ENCODE results near the gene SESTD1. TPM values are rescaled to one million over a fixed set of nuclear protein-coding genes. Genes with fewer than 3 reads are reported as not detected.
"Not testable (repeated sequence)": the region's sequence is repeated elsewhere in the genome, so short reads cannot be mapped to it uniquely, and the experiment has no call there.

Gene SESTD1
- total and polyA plus RNA-seq, 2 donors from 2014 or later, result 9.8 to 93.5 TPM

DNA sequence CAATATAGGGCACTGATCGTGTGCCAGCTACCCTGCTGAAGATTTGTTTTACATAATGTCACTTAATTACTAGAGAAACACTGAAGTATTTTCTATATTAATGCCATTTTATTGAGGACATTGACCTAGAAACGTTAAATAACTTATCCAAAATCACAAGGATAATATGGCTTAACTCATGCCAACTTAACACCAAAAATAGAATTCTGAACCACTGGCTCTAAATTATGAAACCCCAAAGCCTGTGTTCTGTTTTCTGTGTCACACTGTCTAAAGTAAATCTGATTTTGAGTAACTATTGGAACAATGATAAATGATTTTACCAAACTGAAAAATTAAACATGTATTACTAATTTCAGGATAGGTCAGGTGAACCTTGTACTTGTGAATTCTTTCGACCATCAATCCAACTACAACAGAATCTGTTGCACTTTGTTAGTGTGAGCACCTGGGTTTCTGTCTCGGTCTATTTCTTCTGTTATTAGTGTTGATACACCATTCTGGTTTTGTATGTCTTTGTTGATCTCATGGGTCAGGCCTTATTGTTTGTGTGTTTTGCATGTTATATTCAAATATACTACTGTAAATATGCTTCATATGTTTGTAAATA lies 166.4 kb downstream of the SESTD1 start:
- Histone ChIP-seq H3K36me3 (ENCODE audit: control insufficient read depth in 2 of 3, insufficient read depth in 3 of 3, low read length in 3 of 3) (no peaks in the 10 kb centered on the region), H3K4me1 (ENCODE audit: control insufficient read depth in 2 of 3, insufficient read depth in 2 of 3, low read depth in 1 of 3, low read length in 3 of 3) (no peaks in the 10 kb centered on the region), H3K9ac (ENCODE audit: low read length in 3 of 3) (no peak overlapping the region), H3K27me3 (ENCODE audit: control insufficient read depth, insufficient read depth, low read length) (no peaks in the 10 kb centered on the region), H3K27ac (ENCODE audit: low read depth in 2 of 2, low read length in 2 of 2) (no peak overlapping the region), H3K9me3 (ENCODE audit: control insufficient read depth in 2 of 3, insufficient read depth in 1 of 3, low read length in 3 of 3) (no peaks in the 10 kb centered on the region), H3K4me3 (ENCODE audit: low read length in 3 of 3) (no peak overlapping the region)
- intact Hi-C loops (cut with DNase I), result no loop called here
- TF ChIP-seq, protein P1, sequence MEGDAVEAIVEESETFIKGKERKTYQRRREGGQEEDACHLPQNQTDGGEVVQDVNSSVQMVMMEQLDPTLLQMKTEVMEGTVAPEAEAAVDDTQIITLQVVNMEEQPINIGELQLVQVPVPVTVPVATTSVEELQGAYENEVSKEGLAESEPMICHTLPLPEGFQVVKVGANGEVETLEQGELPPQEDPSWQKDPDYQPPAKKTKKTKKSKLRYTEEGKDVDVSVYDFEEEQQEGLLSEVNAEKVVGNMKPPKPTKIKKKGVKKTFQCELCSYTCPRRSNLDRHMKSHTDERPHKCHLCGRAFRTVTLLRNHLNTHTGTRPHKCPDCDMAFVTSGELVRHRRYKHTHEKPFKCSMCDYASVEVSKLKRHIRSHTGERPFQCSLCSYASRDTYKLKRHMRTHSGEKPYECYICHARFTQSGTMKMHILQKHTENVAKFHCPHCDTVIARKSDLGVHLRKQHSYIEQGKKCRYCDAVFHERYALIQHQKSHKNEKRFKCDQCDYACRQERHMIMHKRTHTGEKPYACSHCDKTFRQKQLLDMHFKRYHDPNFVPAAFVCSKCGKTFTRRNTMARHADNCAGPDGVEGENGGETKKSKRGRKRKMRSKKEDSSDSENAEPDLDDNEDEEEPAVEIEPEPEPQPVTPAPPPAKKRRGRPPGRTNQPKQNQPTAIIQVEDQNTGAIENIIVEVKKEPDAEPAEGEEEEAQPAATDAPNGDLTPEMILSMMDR (IDR thresholded peaks at IDR 0.05; ENCODE audit: borderline replicate concordance, extremely low read depth, insufficient read depth), result no peak
- FAIRE-seq (no peak), DNase-seq (no peak)

DNA sequence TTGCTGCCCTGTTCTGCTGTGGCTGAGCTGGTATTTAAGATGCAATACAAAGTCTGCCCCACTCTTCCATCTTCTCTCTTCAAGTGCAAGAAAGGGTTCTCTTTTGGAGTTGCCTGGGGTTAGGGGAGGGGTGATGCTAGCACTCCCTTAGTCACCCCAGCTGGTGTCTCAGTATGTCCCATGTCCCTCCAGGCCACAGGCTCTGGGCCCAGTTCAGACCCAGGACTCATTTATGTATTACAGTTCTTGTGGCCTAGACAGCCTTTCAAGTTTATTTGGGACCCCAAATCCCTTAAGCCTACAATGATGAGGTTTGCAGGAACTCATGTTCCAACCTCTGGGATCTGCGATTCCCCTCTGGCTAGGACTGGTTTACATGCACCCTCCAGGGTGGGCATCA lies 167.5 kb downstream of the SESTD1 start:
- Histone ChIP-seq H3K27ac (ENCODE audit: low read depth in 2 of 2, low read length in 2 of 2) (no peak overlapping the region), H3K9ac (ENCODE audit: low read length in 3 of 3) (no peak overlapping the region), H3K4me3 (ENCODE audit: low read length in 3 of 3) (no peak overlapping the region), H3K36me3 (ENCODE audit: control insufficient read depth in 2 of 3, insufficient read depth in 3 of 3, low read length in 3 of 3) (no peaks in the 10 kb centered on the region), H3K4me1 (ENCODE audit: control insufficient read depth in 2 of 3, insufficient read depth in 2 of 3, low read depth in 1 of 3, low read length in 3 of 3) (no peaks in the 10 kb centered on the region), H3K27me3 (ENCODE audit: control insufficient read depth, insufficient read depth, low read length) (no peaks in the 10 kb centered on the region), H3K9me3 (ENCODE audit: control insufficient read depth in 2 of 3, insufficient read depth in 1 of 3, low read length in 3 of 3) (no peaks in the 10 kb centered on the region)
- TF ChIP-seq, protein P1 (IDR thresholded peaks at IDR 0.05; ENCODE audit: borderline replicate concordance, extremely low read depth, insufficient read depth), result no peak
- intact Hi-C loops (cut with DNase I), result no loop called here
- FAIRE-seq (no peak), DNase-seq (no peak)

DNA sequence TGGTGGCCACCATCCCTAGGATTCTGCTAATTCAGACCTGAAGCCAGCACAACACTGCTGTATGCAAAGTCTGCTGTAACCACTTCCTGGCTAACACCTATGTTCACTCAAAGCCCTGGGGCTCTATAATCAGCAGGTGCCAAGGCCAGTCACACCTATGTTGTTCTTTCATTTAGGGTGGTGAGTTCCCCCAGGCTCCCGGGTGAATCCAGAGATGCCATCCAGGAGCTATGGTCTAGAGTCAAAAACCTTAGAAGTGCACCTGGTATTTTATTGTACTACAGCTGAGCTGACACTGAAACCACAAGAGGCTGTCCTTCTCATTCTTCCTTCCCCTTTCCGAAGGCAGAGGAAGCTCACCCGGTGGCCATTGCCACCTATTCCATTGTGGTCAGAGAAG lies 168.5 kb downstream of the SESTD1 start:
- H3K9ac ChIP-seq (ENCODE audit: low read length in 3 of 3), result no peak overlapping the region
- no peaks in the 10 kb centered on the region for H3K27me3 ChIP-seq (ENCODE audit: control insufficient read depth, insufficient read depth, low read length)
- DNase-seq (no peak), FAIRE-seq (no peak)
- H3K9me3 ChIP-seq (ENCODE audit: control insufficient read depth in 2 of 3, insufficient read depth in 1 of 3, low read length in 3 of 3), result no peaks in the 10 kb centered on the region
- H3K36me3 ChIP-seq (ENCODE audit: control insufficient read depth in 2 of 3, insufficient read depth in 3 of 3, low read length in 3 of 3), result no peaks in the 10 kb centered on the region
- H3K4me1 ChIP-seq (ENCODE audit: control insufficient read depth in 2 of 3, insufficient read depth in 2 of 3, low read depth in 1 of 3, low read length in 3 of 3), result no peaks in the 10 kb centered on the region
- intact Hi-C loops (cut with DNase I), result no loop called here
- no peak overlapping the region for H3K4me3 ChIP-seq (ENCODE audit: low read length in 3 of 3)
- TF ChIP-seq, protein P1 (IDR thresholded peaks at IDR 0.05; ENCODE audit: borderline replicate concordance, extremely low read depth, insufficient read depth), result no peak
- no peak overlapping the region for H3K27ac ChIP-seq (ENCODE audit: low read depth in 2 of 2, low read length in 2 of 2)

DNA sequence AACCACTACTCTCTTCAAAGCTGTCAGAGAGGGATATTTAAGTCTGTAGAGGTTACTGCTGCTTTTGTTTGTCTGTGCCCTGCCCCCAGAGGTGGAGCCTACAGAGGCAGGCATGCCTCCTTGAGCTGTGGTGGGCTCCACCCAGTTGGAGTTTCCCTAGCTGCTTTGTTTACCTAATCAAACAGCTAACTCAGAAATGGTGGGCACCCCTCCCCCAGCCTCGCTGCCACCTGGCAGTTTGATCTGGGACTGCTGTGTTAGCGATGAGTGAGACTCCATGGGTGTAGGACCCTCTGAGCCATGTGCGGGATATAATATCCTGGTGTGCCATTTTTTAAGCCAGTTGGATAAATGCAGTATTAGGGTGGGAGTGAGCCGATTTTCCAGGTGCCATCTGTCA lies 171.7 kb downstream of the SESTD1 start:
- not testable (repeated sequence) for H3K27me3 ChIP-seq (ENCODE audit: control insufficient read depth, insufficient read depth, low read length); FAIRE-seq; H3K4me1 ChIP-seq (ENCODE audit: control insufficient read depth in 2 of 3, insufficient read depth in 2 of 3, low read depth in 1 of 3, low read length in 3 of 3)

More for the DNA sequence above, 171.7 kb downstream of the SESTD1 start:
- H3K27ac ChIP-seq (ENCODE audit: low read depth in 2 of 2, low read length in 2 of 2); H3K4me3 ChIP-seq (ENCODE audit: low read length in 3 of 3); H3K9ac ChIP-seq (ENCODE audit: low read length in 3 of 3); DNase-seq; H3K9me3 ChIP-seq (ENCODE audit: control insufficient read depth in 2 of 3, insufficient read depth in 1 of 3, low read length in 3 of 3); intact Hi-C loops (cut with DNase I); H3K36me3 ChIP-seq (ENCODE audit: control insufficient read depth in 2 of 3, insufficient read depth in 3 of 3, low read length in 3 of 3): not testable (repeated sequence)
